DND-41 (cell line): ENCODE measurements around the gene PSKH1.

Experiments used
- ATAC-seq: fragments of 200-7000 bp; cut with Tn5 transposase; 3 replicates; pipeline ENCODE4 v1.9.1; 2021; ENCODE audit warnings: low read depth; ENCODE audit not compliant: insufficient read depth
- DNase-seq: peaks from one replicate; pipeline ENCODE4 v3.0.0-alpha.2; 2020
- H2AFZ ChIP-seq: 2 replicates; pipeline ENCODE4 v1.6.0; 2012; ENCODE audit warnings: low read depth, low read length
- H3K27ac ChIP-seq: 2 replicates; pipeline ENCODE4 v1.5.1; 2012; ENCODE audit warnings: low read length, inconsistent platforms
- H3K27me3 ChIP-seq: fragments of 200-600 bp; sonication (generic); 2 replicates; pipeline ENCODE4 v1.6.0; 2012; ENCODE audit warnings: low read length, mild to moderate bottlenecking, inconsistent platforms; ENCODE audit not compliant: insufficient read depth, poor library complexity
- H3K36me3 ChIP-seq: 2 replicates; pipeline ENCODE4 v1.5.1; 2012; ENCODE audit warnings: low read length, inconsistent platforms; ENCODE audit not compliant: insufficient read depth
- H3K4me1 ChIP-seq: 2 replicates; pipeline ENCODE4 v1.5.1; 2012; ENCODE audit warnings: mild to moderate bottlenecking, low read length; ENCODE audit not compliant: insufficient read depth
- H3K4me2 ChIP-seq: 2 replicates; pipeline ENCODE4 v1.6.0; 2012; ENCODE audit warnings: mild to moderate bottlenecking, moderate library complexity, low read length, inconsistent platforms; ENCODE audit not compliant: insufficient read depth
- H3K4me3 ChIP-seq, 2 experiments: fragments of 200-600 bp in 1 of 2; shearing (Covaris generic) in 1 of 2; 2 replicates each; pipeline ENCODE4 v1.5.1; 2012 to 2016; ENCODE audit warnings: inconsistent platforms in 2 of 2, low read length in 2 of 2, mild to moderate bottlenecking in 2 of 2, low read depth in 1 of 2, moderate library complexity in 1 of 2
- H3K79me2 ChIP-seq: 2 replicates; pipeline ENCODE4 v1.6.0; 2012; ENCODE audit warnings: low read length, inconsistent platforms; ENCODE audit not compliant: insufficient read depth
- H3K9ac ChIP-seq: 2 replicates; pipeline ENCODE4 v1.6.0; 2012; ENCODE audit warnings: low read depth, mild to moderate bottlenecking, inconsistent platforms, low read length, moderate library complexity
- H3K9me3 ChIP-seq: 2 replicates; pipeline ENCODE4 v1.5.1; 2012; ENCODE audit warnings: low read length, moderate library complexity, mild to moderate bottlenecking, inconsistent platforms; ENCODE audit not compliant: insufficient read depth, severe bottlenecking
- H4K20me1 ChIP-seq: 2 replicates; pipeline ENCODE4 v1.6.0; 2012; ENCODE audit warnings: low read length; ENCODE audit not compliant: insufficient read depth
- CTCF ChIP-seq: IDR thresholded peaks from 2 replicates; pipeline ENCODE4 v1.5.1; 2012; ENCODE audit warnings: borderline replicate concordance, low read length, moderate library complexity, mild to moderate bottlenecking; ENCODE audit not compliant: poor library complexity, severe bottlenecking; ENCODE audit errors: extremely low read depth
- EZH2 ChIP-seq: IDR thresholded peaks from 3 replicates; pipeline ENCODE4 v1.6.1; 2012; ENCODE audit warnings: borderline replicate concordance, low read depth, mild to moderate bottlenecking, moderate library complexity, low read length, inconsistent platforms; ENCODE audit not compliant: severe bottlenecking

PSKH1 gene

GRCh38 chr16:67855789-67856188, 37.3 kb upstream of the PSKH1 start:
- ATAC-seq (no peak), DNase-seq (no peak)
- H3K79me2 ChIP-seq = peaks cover 98% of the 10 kb centered on the region
- no peak overlapping the region for H3K4me3 ChIP-seq
- no peaks in the 10 kb centered on the region for H3K9me3 ChIP-seq
- TF ChIP-seq EZH2 = no peak
- TF ChIP-seq CTCF = no peak
- H3K4me2 ChIP-seq = no peak overlapping the region
- peaks cover 36% of the 10 kb centered on the region for H3K36me3 ChIP-seq
- H3K4me1 ChIP-seq = no peaks in the 10 kb centered on the region
- H2AFZ ChIP-seq = no peak overlapping the region
- H3K27ac ChIP-seq = no peak overlapping the region
- no peaks in the 10 kb centered on the region for H3K27me3 ChIP-seq
- no peak overlapping the region for H3K9ac ChIP-seq
- H4K20me1 ChIP-seq = peaks cover 72% of the 10 kb centered on the region

- TF ChIP-seq EZH2 (no peak), CTCF (no peak)
- DNase-seq (no peak), ATAC-seq (no peak)
- Histone ChIP-seq H3K9me3 (no peaks in the 10 kb centered on the region), H4K20me1 (peaks cover 79% of the 10 kb centered on the region), H3K4me3 (no peak overlapping the region), H3K36me3 (peaks cover 37% of the 10 kb centered on the region), H3K4me2 (no peak overlapping the region), H2AFZ (no peak overlapping the region), H3K9ac (no peak overlapping the region), H3K27me3 (no peaks in the 10 kb centered on the region), H3K79me2 (peaks cover 98% of the 10 kb centered on the region), H3K27ac (no peak overlapping the region), H3K4me1 (no peaks in the 10 kb centered on the region)
Measured at GRCh38 chr16:67856927-67857546, 36.0 kb upstream of the PSKH1 start.

GRCh38 chr16:67857547-67858233, 35.4 kb upstream of the PSKH1 start:
- H3K4me3 ChIP-seq = no peak overlapping the region
- DNase-seq (no peak), ATAC-seq (no peak)
- H3K4me2 ChIP-seq = no peak overlapping the region
- no peak overlapping the region for H3K9ac ChIP-seq
- peaks cover 40% of the 10 kb centered on the region for H3K36me3 ChIP-seq
- H3K4me1 ChIP-seq = no peaks in the 10 kb centered on the region
- peaks cover 98% of the 10 kb centered on the region for H3K79me2 ChIP-seq
- no peaks in the 10 kb centered on the region for H3K9me3 ChIP-seq
- H3K27me3 ChIP-seq = no peaks in the 10 kb centered on the region
- H4K20me1 ChIP-seq = peaks cover 85% of the 10 kb centered on the region
- H2AFZ ChIP-seq = no peak overlapping the region
- TF ChIP-seq EZH2 (no peak), CTCF (no peak)
- H3K27ac ChIP-seq = no peak overlapping the region
